NK-92 treated with Interleukin-12 subunit alpha and Interleukin-12 subunit beta, amount 100 ng/mL, for 24 hours (cell line): ENCODE data around the gene KIF27.
A peak's percentile ranks its signal among the peaks of the same experiment; 100 is the strongest.
"Not testable (repeated sequence)": the region's sequence is repeated elsewhere in the genome, so short reads cannot be mapped to it uniquely, and the experiment has no call there.

Source experiments
- DNase-seq: peaks from one replicate; lab custom pipeline; 2025; lab: John Stamatoyannopoulos, UW

KIF27 gene

GRCh38 chr9:83933790-83934189 lies 12.6 kb upstream of the KIF27 start:
- no peak for DNase-seq

GRCh38 chr9:83932851-83933250 lies 11.6 kb upstream of the KIF27 start:
- DNase-seq: no peak

DNA sequence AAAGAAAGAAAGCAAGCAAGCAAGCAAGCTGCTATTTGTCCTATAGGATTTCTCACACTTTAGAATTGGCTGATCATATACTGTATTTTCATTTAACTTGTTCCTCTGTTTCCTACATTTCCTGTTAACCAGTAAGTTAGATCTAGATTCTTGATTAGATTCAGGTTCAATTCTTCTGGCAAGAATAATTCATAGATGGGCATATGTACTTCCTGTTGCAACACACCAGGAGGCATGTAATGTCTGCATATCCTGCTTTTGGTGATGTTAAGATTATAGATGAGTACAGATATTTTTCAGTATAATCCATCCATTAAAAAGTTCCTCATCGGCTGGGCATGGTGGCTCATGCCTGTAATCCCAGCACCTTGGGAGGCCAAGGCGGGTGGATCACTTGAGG lies 10.8 kb upstream of the KIF27 start:
- no peak for DNase-seq

DNA sequence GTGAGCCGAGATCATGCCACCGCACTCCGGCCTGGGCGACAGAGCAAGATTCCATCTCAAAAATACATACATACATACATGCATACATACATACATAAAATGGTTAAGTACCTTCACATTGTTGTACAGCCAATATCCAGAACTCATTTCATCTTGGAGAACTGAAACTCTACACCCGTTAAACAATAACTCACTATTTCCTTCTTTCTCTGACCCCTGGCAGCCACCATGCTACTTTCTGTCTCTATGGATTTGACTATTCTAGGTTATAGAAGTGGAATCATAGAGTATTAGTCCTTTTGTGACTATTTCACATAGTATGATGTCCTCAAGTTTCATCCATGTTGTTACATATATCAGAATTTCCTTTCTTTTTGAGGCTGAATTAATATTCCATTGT lies 9.6 kb upstream of the KIF27 start:
- no peak for DNase-seq

DNA sequence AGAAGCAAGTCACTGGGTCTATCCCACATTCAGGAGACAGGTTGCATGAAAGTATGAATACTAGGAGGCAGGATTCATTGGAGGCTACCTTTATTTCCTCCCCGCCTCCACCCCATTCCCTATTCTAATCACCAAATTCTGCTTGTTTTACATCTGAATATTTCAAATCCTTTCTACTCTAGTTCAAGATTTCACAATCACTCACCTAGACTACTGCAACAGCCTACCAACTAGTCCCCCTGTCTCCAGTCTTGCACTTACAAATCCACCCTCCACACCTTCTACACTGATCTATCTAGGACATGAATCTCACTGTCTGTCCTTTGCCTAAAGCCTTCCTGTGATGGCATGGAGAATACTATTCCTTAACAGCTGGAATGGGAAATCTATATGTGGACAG lies 6.4 kb upstream of the KIF27 start:
- DNase-seq: no peak

DNA sequence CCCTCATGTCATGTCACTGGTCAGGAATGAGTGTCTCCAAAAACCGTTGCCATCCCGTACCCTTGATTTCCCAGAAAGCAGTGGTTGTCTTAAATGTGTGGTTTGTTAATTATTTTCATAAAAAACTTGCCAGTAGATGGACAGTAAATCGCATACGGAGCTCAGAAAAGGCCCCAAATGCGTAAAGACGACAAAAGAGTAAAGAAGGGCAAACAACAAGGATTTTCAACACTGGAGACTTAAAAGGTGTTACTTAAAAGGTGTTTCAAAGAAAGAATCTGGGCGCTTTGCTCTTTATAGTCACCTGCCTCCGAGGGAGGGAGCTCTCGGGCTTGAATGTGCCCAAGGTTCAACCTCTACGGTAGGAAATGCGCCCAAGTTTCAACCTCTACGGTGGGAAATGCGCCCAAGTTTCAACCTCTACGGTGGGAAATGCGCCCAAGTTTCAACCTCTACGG lies 734 bp downstream of the KIF27 start:
- no peak for DNase-seq

GRCh38 chr9:83919111-83919510 lies 2.1 kb downstream of the KIF27 start:
- no peak for DNase-seq

DNA sequence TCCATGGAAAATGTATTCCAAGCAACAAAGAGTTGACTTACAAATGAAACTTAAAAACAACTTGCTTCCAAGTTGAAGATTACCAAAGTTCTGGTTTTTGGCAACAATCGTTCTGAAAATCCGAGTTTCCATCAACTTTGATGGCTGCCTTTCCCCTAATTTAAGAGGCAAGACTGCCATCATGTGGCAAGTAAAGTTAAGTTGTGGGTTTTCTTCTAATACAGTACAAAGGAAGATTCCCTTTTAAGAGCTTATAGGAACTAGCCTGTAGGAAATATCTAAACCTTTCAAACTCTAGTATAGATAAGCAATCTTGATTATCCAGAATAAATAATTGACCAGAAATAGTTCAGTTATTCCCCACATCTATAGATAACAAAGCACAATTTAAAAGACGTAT lies 9.0 kb downstream of the KIF27 start:
- DNase-seq: not testable (repeated sequence)

GRCh38 chr9:83906144-83906543 lies 15.1 kb downstream of the KIF27 start:
- DNase-seq: no peak

GRCh38 chr9:83900615-83901014 lies 20.6 kb downstream of the KIF27 start:
- not testable (repeated sequence) for DNase-seq

DNA sequence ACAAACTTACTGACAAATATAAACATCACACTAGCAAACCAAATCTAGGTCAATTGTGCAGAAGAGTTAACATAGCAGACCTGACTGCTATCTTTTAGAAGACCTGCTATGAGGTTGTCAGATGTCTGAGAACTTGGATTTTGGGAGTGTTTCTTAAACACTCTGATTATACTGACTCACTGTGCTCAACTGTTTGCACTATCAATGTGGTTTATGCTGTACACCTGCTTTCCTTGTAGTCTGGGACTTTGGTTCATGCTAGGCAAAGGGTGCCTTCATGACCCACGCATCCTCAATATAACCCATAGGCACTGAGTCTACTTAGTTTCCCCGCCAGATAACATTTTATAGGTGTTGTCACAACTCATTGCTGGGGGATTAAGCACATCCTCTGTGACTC lies 26.9 kb downstream of the KIF27 start:
- not testable (repeated sequence) for DNase-seq

GRCh38 chr9:83886498-83886897 lies 34.7 kb downstream of the KIF27 start:
- not testable (repeated sequence) for DNase-seq

- DNase-seq: not testable (repeated sequence)
Observed at GRCh38 chr9:83885559-83886240, 35.5 kb downstream of the KIF27 start.

- DNase-seq: not testable (repeated sequence)
Observed at GRCh38 chr9:83881687-83882408, 39.4 kb downstream of the KIF27 start.

DNA sequence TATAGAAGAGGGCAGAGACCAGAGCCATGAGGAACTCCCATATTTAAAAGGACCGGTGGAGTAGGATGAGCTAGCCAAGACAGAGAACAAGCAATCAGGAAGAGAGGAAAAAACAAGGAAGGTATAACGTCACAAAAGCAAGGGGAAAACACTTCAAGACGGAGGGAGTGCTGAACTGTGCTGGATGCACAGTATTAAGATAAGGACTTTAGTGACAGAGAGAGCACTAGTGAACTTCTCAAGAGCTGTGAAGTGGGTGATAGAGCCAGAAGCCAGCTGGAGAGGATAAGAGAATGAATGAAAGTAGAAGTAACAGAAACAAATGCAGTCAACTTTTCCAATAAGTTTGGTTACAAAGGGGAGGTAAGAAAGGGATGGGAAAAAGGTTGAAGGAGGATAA lies 45.7 kb downstream of the KIF27 start:
- not testable (repeated sequence) for DNase-seq

DNA sequence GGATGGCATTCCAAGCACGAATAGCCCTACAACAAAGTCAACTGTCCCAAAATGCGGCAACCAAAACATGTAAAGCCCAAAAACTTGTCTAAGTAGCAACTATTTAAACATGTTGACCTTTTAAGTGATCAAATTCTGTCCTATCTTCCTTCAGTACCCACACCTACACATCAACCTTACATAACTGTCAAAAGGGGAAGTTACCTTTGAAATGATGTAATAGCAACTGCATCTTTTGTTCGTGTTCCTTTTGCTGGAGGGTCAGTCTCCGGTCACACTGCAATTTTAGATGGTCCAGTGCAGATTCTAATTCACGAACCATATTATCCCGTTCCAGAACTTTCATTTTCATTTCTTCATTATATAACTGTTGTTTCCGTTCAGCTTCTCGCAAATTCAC lies 71.3 kb downstream of the KIF27 start:
- DNase-seq: not testable (repeated sequence)

- not testable (repeated sequence) for DNase-seq
Observed at GRCh38 chr9:83837070-83837643, 84.1 kb downstream of the KIF27 start.

GRCh38 chr9:83830426-83831071 lies 90.7 kb downstream of the KIF27 start:
- not testable (repeated sequence) for DNase-seq

DNA sequence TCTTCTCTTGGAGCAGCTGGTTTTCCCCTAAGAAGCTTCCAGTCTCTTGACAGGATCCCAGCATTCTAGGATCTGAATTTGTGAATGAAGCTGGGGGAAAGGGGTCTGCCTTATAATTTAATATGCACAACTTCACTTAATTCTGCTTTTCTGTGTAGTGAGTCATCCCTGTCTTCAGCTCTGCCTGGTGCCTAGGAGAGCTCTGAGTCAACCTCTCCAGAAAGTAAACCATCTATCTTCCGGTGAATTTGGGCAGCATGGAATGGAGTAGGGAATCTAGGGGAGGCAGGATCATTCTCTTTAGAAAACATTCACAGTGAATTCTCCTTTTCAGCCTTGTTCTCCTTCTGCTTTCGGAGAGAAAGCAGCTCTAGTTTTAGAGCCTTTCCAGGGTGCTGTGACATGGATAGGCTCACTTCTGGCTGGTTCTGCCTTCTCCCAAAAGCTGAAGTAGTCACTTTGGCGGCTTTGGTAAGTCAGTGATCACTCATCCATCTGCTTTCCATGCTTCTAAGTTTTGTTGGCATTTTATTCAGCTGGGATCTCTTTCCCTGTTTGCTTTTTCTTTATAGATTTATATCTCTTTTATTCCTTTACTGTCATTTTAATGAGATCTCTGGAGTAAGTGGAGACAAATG lies 96.1 kb downstream of the KIF27 start:
- DNase-seq: not testable (repeated sequence)

DNA sequence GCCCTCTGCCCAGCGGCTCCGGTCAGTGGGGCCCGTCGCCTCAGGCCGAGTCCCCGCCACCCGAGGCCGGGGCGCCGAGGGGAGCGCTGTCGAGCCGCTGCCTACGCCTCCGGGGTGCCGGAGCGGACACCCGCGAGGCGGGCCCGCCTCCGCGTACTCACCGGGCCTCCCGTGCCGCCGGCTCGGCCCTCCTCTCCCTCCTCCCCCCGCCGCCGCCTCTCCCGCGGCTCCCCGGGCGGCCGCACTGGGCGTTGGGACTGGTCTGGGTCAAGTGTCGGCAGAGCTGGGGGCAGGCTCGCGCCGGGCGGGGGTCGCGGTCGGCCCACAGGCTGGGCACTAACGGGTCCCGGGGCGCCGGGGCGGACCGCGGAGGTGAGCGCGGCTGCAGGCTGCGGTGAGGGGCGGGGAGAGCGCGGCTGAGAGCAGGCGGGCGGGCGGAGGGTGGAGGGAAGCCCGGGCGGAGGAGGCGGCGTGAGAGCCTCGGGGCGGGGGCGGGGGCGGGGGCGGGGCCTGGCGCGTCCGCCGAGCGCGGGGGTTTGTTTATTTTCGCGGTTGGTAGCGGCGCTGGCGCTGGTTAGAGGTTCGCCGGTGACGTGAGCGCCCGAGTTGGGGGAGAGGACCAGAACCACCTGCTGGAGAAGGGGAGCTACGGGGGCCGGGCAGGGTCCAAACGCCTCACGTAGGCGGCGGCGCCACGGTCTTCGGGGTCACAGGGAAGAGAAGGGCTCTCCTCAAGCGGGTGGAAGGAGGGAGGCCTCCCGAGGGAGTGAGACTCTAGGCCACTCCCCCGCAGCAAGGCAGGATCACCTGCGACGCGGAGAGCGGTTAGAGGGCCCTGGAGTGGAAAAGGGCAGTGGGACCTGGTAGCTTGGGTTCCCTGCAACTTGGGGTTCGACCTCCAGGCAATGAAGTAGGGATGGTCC lies 103.6 kb downstream of the KIF27 start, which contains the start of gene GKAP1:
Gene GKAP1 (minus strand): TSS at position 414 of the 923 bp plus-strand sequence. CDS start 11,252 bp downstream, outside the sequence.
- peak; percentile 74 for DNase-seq

DNA sequence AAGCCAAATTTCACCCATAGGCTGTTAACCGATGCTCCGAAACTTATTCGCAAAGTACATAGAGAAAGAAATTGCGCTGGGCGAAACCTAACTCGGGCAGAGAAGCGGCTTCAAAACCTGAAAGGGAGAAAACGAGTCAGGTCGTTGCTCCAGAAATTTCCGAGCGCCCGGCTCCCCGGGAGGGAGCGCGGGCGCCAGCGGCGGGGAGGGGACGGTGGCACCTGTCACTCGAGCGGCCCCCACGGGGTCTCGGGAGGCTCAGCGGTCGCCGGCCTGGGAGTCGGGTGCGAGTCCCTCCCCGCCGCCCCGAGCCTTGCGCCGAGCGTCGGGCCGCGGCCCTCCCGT lies 104.2 kb downstream of the KIF27 start:
- DNase-seq: not testable (repeated sequence)
